WTC11 (cell line): Measurements from ENCODE around the gene BCAR3.

ENCODE experiments used
- ATF1 ChIP-seq: sonication (generic); formaldehyde crosslinking; IDR thresholded peaks from 2 replicates; pipeline ENCODE4 v1.8.1; 2023; ENCODE audit warnings: mild to moderate bottlenecking, moderate library complexity, missing genetic modification reagents
- E2F5 ChIP-seq: sonication (generic); formaldehyde crosslinking; IDR thresholded peaks from 2 replicates; pipeline ENCODE4 v1.8.1; 2022; ENCODE audit warnings: mild to moderate bottlenecking, moderate library complexity, missing genetic modification reagents
- ELF4 ChIP-seq: sonication (generic); formaldehyde crosslinking; IDR thresholded peaks from 2 replicates; pipeline ENCODE4 v1.8.1; 2022; ENCODE audit warnings: low read depth, mild to moderate bottlenecking, moderate library complexity, missing genetic modification reagents
- GABPB1 ChIP-seq: sonication (generic); formaldehyde crosslinking; IDR thresholded peaks from 2 replicates; pipeline ENCODE4 v1.8.1; 2023; ENCODE audit warnings: mild to moderate bottlenecking, missing genetic modification reagents
- NFYB ChIP-seq: sonication (generic); formaldehyde crosslinking; conservative IDR thresholded peaks from 2 replicates; pipeline ENCODE4 v1.8.0; 2022; ENCODE audit warnings: low read depth, missing genetic modification reagents
- NR3C1 ChIP-seq: sonication (generic); formaldehyde crosslinking; conservative IDR thresholded peaks from 2 replicates; pipeline ENCODE4 v1.8.1; 2023; ENCODE audit warnings: low read depth, mild to moderate bottlenecking, missing genetic modification reagents
- SMAD4 ChIP-seq: sonication (generic); formaldehyde crosslinking; IDR thresholded peaks from 2 replicates; pipeline ENCODE4 v1.8.0; 2022; ENCODE audit warnings: mild to moderate bottlenecking, missing genetic modification reagents
- TCF7 ChIP-seq: sonication (generic); formaldehyde crosslinking; IDR thresholded peaks from 2 replicates; pipeline ENCODE4 v1.8.0; 2022; ENCODE audit warnings: mild to moderate bottlenecking, low read depth, missing genetic modification reagents, moderate library complexity
- TP53 ChIP-seq: sonication (generic); formaldehyde crosslinking; IDR thresholded peaks from 2 replicates; pipeline ENCODE4 v1.8.1; 2023; ENCODE audit warnings: mild to moderate bottlenecking, missing genetic modification reagents
- ZNF121 ChIP-seq: sonication (generic); formaldehyde crosslinking; IDR thresholded peaks from 2 replicates; pipeline ENCODE4 v1.8.0; 2023; ENCODE audit warnings: missing genetic modification reagents
- TF ChIP-seq, protein P1 (sequence below): fragments of 200-600 bp; IDR thresholded peaks from 2 replicates; pipeline ENCODE4 v1.8.0; 2022; ENCODE audit warnings: antibody characterized with exemption
- TF ChIP-seq, protein P2 (sequence below): sonication (generic); formaldehyde crosslinking; IDR thresholded peaks from 2 replicates; pipeline ENCODE4 v1.8.0; 2023; ENCODE audit warnings: missing genetic modification reagents

GRCh38 chr1:93667642-93668041 is 14.0 kb downstream of the BCAR3 start:
- TF ChIP-seq NFYB (CRISPR knock-in tag) (no peak), ZNF121 (CRISPR knock-in tag) (no peak), E2F5 (no peak), NR3C1 (no peak), TP53 (CRISPR knock-in tag) (no peak), SMAD4 (CRISPR knock-in tag) (no peak), GABPB1 (no peak), ATF1 (no peak), TCF7 (CRISPR knock-in tag) (no peak), ELF4 (CRISPR knock-in tag) (no peak)
- TF ChIP-seq, protein P1, sequence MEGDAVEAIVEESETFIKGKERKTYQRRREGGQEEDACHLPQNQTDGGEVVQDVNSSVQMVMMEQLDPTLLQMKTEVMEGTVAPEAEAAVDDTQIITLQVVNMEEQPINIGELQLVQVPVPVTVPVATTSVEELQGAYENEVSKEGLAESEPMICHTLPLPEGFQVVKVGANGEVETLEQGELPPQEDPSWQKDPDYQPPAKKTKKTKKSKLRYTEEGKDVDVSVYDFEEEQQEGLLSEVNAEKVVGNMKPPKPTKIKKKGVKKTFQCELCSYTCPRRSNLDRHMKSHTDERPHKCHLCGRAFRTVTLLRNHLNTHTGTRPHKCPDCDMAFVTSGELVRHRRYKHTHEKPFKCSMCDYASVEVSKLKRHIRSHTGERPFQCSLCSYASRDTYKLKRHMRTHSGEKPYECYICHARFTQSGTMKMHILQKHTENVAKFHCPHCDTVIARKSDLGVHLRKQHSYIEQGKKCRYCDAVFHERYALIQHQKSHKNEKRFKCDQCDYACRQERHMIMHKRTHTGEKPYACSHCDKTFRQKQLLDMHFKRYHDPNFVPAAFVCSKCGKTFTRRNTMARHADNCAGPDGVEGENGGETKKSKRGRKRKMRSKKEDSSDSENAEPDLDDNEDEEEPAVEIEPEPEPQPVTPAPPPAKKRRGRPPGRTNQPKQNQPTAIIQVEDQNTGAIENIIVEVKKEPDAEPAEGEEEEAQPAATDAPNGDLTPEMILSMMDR = no peak
- TF ChIP-seq, protein P2, sequence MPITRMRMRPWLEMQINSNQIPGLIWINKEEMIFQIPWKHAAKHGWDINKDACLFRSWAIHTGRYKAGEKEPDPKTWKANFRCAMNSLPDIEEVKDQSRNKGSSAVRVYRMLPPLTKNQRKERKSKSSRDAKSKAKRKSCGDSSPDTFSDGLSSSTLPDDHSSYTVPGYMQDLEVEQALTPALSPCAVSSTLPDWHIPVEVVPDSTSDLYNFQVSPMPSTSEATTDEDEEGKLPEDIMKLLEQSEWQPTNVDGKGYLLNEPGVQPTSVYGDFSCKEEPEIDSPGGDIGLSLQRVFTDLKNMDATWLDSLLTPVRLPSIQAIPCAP (CRISPR knock-in tag) = no peak
